ENCODE data around the gene RPGRIP1L. TPM values are rescaled to one million over a fixed set of nuclear protein-coding genes. Genes with fewer than 3 reads are reported as not detected.

Gene RPGRIP1L
- total and polyA plus RNA-seq, 12 donors = 2.6 to 11.6 (median 6.6) TPM

- no peaks in the 10 kb centered on the region for H3K27me3 ChIP-seq
- H3K9me3 ChIP-seq (replicated peaks in 1 of 3) = no peaks in the 10 kb centered on the region
- no peak overlapping the region for H3K4me3 ChIP-seq
- H3K27ac ChIP-seq = no peak overlapping the region
- TF ChIP-seq POLR2A (IDR thresholded peaks at IDR 0.05) (no peak), CTCF (IDR thresholded peaks at IDR 0.05) (no peak)
- H3K4me1 ChIP-seq (replicated peaks in 1 of 2) = no peaks in the 10 kb centered on the region
- DNase-seq = no peak
- H3K36me3 ChIP-seq (replicated peaks in 1 of 2) = no peaks in the 10 kb centered on the region
- WGBS, 4 donors = 89 to 98% (median 93%) methylated on average over 3 of the region's 3 CpGs
- intact Hi-C loops (cut with DNase I) = no loop called here
Measured at GRCh38 chr16:53619235-53619634, 84.4 kb downstream of the RPGRIP1L start.

GRCh38 chr16:53614346-53614745, 89.3 kb downstream of the RPGRIP1L start:
- Histone ChIP-seq H3K27me3 (no peaks in the 10 kb centered on the region), H3K27ac (no peak overlapping the region), H3K36me3 (replicated peaks in 1 of 2) (no peaks in the 10 kb centered on the region), H3K4me1 (replicated peaks in 1 of 2) (no peaks in the 10 kb centered on the region), H3K9me3 (replicated peaks in 1 of 3) (no peaks in the 10 kb centered on the region), H3K4me3 (no peak overlapping the region)
- intact Hi-C loops (cut with DNase I) = no loop called here
- TF ChIP-seq POLR2A (IDR thresholded peaks at IDR 0.05) = no peak
- TF ChIP-seq CTCF (IDR thresholded peaks at IDR 0.05) = no peak
- WGBS, 4 donors = 88 to 100% (median 97%) methylated on average over 1 of the region's 1 CpG
- DNase-seq = no peak

- no peak overlapping the region for H3K27ac ChIP-seq
- 93 to 99% (median 97%) methylated on average over 3 of the region's 3 CpGs for WGBS, 4 donors
- H3K4me3 ChIP-seq = no peak overlapping the region
- H3K36me3 ChIP-seq (replicated peaks in 1 of 2) = no peaks in the 10 kb centered on the region
- H3K4me1 ChIP-seq (replicated peaks in 1 of 2) = no peaks in the 10 kb centered on the region
- H3K9me3 ChIP-seq (replicated peaks in 1 of 3) = no peaks in the 10 kb centered on the region
- TF ChIP-seq CTCF (IDR thresholded peaks at IDR 0.05) (no peak), POLR2A (IDR thresholded peaks at IDR 0.05) (no peak)
- H3K27me3 ChIP-seq = no peaks in the 10 kb centered on the region
- DNase-seq = no peak
- intact Hi-C loops (cut with DNase I) = no loop called here
Measured at GRCh38 chr16:53612003-53612402, 91.7 kb downstream of the RPGRIP1L start.

- Histone ChIP-seq H3K36me3 (replicated peaks in 1 of 2) (no peaks in the 10 kb centered on the region), H3K4me3 (no peak overlapping the region), H3K27ac (no peak overlapping the region), H3K27me3 (no peaks in the 10 kb centered on the region), H3K4me1 (replicated peaks in 1 of 2) (no peaks in the 10 kb centered on the region), H3K9me3 (replicated peaks in 1 of 3) (no peaks in the 10 kb centered on the region)
- no peak for DNase-seq
- 74 to 82% (median 75%) methylated on average over 6 of the region's 6 CpGs for WGBS, 4 donors
- intact Hi-C loops (cut with DNase I) = no loop called here
- no peak for TF ChIP-seq CTCF (IDR thresholded peaks at IDR 0.05)
- TF ChIP-seq POLR2A (IDR thresholded peaks at IDR 0.05) = no peak
Measured at GRCh38 chr16:53611179-53611696, 92.4 kb downstream of the RPGRIP1L start.

Measured in adrenal gland (tissue), 12 donors.